Measurements from ENCODE around the gene GNB1. TPM values are rescaled to one million over a fixed set of nuclear protein-coding genes. Genes with fewer than 3 reads are reported as not detected.

Gene GNB1
- total and polyA plus RNA-seq, 10 of the 15 experiments (the other 5 are each of a cell fraction or from before 2014, with no cell fraction given) = 23.0 to 392 (median 93.9) TPM

DNA sequence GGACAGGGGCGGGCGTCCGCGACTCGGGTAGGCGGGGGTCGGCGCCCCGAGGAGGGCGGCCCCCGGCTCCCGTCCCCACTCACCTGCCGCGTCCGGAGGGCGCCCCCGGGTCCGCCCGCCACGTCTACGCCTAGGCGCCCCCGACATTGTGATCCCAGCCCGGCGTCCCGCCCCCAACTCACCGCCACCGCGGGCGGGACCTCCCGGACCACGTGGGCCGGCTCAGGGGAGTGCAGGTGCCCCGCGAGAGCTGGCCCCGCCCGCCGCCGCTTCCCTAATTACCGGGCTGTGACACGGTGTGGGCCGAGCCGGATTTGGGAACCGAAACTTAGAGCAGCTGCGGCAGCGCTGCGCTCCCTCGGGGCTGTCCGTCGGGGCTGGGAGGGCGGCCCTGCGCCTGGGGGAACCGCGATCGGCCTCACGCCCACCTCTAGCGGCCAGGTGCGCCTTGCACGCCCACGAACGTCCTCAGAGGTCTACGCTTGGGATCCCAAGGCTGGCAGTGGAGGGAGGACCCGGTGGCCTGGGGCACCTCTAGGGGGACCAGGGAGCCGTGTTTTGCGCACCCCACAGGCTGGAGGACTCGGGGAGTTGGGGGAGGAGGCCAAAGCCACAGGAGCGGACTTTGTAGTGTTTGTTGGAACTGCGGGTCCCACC is 112.1 kb downstream of the GNB1 start (continued):
- TF ChIP-seq, protein P1, sequence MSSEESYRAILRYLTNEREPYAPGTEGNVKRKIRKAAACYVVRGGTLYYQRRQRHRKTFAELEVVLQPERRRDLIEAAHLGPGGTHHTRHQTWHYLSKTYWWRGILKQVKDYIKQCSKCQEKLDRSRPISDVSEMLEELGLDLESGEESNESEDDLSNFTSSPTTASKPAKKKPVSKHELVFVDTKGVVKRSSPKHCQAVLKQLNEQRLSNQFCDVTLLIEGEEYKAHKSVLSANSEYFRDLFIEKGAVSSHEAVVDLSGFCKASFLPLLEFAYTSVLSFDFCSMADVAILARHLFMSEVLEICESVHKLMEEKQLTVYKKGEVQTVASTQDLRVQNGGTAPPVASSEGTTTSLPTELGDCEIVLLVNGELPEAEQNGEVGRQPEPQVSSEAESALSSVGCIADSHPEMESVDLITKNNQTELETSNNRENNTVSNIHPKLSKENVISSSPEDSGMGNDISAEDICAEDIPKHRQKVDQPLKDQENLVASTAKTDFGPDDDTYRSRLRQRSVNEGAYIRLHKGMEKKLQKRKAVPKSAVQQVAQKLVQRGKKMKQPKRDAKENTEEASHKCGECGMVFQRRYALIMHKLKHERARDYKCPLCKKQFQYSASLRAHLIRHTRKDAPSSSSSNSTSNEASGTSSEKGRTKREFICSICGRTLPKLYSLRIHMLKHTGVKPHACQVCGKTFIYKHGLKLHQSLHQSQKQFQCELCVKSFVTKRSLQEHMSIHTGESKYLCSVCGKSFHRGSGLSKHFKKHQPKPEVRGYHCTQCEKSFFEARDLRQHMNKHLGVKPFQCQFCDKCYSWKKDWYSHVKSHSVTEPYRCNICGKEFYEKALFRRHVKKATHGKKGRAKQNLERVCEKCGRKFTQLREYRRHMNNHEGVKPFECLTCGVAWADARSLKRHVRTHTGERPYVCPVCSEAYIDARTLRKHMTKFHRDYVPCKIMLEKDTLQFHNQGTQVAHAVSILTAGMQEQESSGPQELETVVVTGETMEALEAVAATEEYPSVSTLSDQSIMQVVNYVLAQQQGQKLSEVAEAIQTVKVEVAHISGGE (CRISPR knock-in tag; IDR thresholded peaks at IDR 0.05) = no peak
- TF ChIP-seq LARP7 (IDR thresholded peaks at IDR 0.05) (peak; percentile 69), IRF4 (IDR thresholded peaks at IDR 0.05; ENCODE audit: low read depth, low read length) (peak; percentile 60), MEF2B (IDR thresholded peaks at IDR 0.05; ENCODE audit: partially characterized antibody, poor library complexity, severe bottlenecking) (peak; percentile 99), HDGF (IDR thresholded peaks at IDR 0.05) (peak; percentile 95), GATAD2B (conservative IDR thresholded peaks at IDR 0.05; ENCODE audit: low read depth) (peak; percentile 98), POLR2AphosphoS5 (IDR thresholded peaks at IDR 0.05; ENCODE audit: low read length) (peak; percentile 72; the same call in 1 of the 2 replicates), CBX3 (IDR thresholded peaks at IDR 0.05; ENCODE audit: borderline replicate concordance, low read depth) (no peak), SUPT20H (IDR thresholded peaks at IDR 0.05; ENCODE audit: borderline replicate concordance, control insufficient read depth, low read depth, low read length) (no peak), ZBED1 (IDR thresholded peaks at IDR 0.05; ENCODE audit: borderline replicate concordance) (peak; percentile 87; the same call in 1 of the 2 replicates), RUNX3 (IDR thresholded peaks at IDR 0.05; ENCODE audit: low read length) (peak; percentile 88), WRNIP1 (IDR thresholded peaks at IDR 0.05; ENCODE audit: borderline replicate concordance, low read depth, low read length) (no peak), NR2F1 (conservative IDR thresholded peaks at IDR 0.05) (peak; percentile 84), EED (IDR thresholded peaks at IDR 0.05; ENCODE audit: low read depth) (peak; percentile 99), IKZF2 (IDR thresholded peaks at IDR 0.05) (peak; percentile 95 to 97), SIN3A (IDR thresholded peaks at IDR 0.05; ENCODE audit: low read depth, low read length) (no peak)
- TF ChIP-seq, protein P2, sequence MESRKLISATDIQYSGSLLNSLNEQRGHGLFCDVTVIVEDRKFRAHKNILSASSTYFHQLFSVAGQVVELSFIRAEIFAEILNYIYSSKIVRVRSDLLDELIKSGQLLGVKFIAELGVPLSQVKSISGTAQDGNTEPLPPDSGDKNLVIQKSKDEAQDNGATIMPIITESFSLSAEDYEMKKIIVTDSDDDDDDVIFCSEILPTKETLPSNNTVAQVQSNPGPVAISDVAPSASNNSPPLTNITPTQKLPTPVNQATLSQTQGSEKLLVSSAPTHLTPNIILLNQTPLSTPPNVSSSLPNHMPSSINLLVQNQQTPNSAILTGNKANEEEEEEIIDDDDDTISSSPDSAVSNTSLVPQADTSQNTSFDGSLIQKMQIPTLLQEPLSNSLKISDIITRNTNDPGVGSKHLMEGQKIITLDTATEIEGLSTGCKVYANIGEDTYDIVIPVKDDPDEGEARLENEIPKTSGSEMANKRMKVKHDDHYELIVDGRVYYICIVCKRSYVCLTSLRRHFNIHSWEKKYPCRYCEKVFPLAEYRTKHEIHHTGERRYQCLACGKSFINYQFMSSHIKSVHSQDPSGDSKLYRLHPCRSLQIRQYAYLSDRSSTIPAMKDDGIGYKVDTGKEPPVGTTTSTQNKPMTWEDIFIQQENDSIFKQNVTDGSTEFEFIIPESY (IDR thresholded peaks at IDR 0.05) = no peak
- TF ChIP-seq, protein P3, sequence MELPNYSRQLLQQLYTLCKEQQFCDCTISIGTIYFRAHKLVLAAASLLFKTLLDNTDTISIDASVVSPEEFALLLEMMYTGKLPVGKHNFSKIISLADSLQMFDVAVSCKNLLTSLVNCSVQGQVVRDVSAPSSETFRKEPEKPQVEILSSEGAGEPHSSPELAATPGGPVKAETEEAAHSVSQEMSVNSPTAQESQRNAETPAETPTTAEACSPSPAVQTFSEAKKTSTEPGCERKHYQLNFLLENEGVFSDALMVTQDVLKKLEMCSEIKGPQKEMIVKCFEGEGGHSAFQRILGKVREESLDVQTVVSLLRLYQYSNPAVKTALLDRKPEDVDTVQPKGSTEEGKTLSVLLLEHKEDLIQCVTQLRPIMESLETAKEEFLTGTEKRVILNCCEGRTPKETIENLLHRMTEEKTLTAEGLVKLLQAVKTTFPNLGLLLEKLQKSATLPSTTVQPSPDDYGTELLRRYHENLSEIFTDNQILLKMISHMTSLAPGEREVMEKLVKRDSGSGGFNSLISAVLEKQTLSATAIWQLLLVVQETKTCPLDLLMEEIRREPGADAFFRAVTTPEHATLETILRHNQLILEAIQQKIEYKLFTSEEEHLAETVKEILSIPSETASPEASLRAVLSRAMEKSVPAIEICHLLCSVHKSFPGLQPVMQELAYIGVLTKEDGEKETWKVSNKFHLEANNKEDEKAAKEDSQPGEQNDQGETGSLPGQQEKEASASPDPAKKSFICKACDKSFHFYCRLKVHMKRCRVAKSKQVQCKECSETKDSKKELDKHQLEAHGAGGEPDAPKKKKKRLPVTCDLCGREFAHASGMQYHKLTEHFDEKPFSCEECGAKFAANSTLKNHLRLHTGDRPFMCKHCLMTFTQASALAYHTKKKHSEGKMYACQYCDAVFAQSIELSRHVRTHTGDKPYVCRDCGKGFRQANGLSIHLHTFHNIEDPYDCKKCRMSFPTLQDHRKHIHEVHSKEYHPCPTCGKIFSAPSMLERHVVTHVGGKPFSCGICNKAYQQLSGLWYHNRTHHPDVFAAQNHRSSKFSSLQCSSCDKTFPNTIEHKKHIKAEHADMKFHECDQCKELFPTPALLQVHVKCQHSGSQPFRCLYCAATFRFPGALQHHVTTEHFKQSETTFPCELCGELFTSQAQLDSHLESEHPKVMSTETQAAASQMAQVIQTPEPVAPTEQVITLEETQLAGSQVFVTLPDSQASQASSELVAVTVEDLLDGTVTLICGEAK (IDR thresholded peaks at IDR 0.05; ENCODE audit: borderline replicate concordance) = no peak
- TF ChIP-seq, protein P4, sequence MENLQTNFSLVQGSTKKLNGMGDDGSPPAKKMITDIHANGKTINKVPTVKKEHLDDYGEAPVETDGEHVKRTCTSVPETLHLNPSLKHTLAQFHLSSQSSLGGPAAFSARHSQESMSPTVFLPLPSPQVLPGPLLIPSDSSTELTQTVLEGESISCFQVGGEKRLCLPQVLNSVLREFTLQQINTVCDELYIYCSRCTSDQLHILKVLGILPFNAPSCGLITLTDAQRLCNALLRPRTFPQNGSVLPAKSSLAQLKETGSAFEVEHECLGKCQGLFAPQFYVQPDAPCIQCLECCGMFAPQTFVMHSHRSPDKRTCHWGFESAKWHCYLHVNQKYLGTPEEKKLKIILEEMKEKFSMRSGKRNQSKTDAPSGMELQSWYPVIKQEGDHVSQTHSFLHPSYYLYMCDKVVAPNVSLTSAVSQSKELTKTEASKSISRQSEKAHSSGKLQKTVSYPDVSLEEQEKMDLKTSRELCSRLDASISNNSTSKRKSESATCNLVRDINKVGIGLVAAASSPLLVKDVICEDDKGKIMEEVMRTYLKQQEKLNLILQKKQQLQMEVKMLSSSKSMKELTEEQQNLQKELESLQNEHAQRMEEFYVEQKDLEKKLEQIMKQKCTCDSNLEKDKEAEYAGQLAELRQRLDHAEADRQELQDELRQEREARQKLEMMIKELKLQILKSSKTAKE (IDR thresholded peaks at IDR 0.05; ENCODE audit: low read depth, poor library complexity, severe bottlenecking) = no peak

Data from GM12878 (cell line).